Cardiac fibroblast (primary cell): ENCODE data around the gene TMCC3.

Source experiments
- DNase-seq, 2 donors: peaks; one replicate each; pipeline versions ENCODE4 v3.0.0 to v3.0.0-alpha.2; 2010; ENCODE audit warnings: low read depth in 2 of 2
- H3K4me3 ChIP-seq, 2 donors: replicated peaks in 1 of 2; 1 replicate in 1 of 2; 2 replicates in 1 of 2; pipeline ENCODE4 v1.5.1; 2011; ENCODE audit warnings: low read depth in 2 of 2, low read length in 2 of 2, mild to moderate bottlenecking in 2 of 2, moderate library complexity in 1 of 2
- TF ChIP-seq, protein P1 (sequence below): IDR thresholded peaks from one replicate; pipeline ENCODE4 v1.5.1; 2011; ENCODE audit warnings: low read depth, mild to moderate bottlenecking, low read length, inconsistent platforms

Gene TMCC3

DNA sequence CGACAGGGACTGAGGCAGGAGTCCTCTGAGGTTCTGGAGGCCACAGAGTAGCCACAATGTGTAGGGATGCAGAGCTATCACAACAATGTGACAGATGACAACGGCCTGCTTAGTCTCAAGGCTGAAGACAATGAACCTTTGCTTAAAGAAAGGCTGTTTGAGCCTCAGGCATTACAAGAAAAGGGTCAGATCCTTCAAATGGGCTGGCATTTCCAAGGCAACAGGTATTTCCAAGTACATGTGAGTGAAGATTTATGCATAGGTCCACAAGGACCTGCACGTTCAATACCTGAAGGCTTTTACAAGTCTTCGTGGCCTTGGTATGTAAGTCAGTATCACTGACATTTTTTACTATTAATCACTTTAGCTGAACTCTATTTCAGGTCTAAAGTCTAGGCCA is 62.0 kb downstream of the TMCC3 start:
- H3K4me3 ChIP-seq, result no peak overlapping the region
- no peak for DNase-seq
- TF ChIP-seq, protein P1, sequence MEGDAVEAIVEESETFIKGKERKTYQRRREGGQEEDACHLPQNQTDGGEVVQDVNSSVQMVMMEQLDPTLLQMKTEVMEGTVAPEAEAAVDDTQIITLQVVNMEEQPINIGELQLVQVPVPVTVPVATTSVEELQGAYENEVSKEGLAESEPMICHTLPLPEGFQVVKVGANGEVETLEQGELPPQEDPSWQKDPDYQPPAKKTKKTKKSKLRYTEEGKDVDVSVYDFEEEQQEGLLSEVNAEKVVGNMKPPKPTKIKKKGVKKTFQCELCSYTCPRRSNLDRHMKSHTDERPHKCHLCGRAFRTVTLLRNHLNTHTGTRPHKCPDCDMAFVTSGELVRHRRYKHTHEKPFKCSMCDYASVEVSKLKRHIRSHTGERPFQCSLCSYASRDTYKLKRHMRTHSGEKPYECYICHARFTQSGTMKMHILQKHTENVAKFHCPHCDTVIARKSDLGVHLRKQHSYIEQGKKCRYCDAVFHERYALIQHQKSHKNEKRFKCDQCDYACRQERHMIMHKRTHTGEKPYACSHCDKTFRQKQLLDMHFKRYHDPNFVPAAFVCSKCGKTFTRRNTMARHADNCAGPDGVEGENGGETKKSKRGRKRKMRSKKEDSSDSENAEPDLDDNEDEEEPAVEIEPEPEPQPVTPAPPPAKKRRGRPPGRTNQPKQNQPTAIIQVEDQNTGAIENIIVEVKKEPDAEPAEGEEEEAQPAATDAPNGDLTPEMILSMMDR, result no peak

DNA sequence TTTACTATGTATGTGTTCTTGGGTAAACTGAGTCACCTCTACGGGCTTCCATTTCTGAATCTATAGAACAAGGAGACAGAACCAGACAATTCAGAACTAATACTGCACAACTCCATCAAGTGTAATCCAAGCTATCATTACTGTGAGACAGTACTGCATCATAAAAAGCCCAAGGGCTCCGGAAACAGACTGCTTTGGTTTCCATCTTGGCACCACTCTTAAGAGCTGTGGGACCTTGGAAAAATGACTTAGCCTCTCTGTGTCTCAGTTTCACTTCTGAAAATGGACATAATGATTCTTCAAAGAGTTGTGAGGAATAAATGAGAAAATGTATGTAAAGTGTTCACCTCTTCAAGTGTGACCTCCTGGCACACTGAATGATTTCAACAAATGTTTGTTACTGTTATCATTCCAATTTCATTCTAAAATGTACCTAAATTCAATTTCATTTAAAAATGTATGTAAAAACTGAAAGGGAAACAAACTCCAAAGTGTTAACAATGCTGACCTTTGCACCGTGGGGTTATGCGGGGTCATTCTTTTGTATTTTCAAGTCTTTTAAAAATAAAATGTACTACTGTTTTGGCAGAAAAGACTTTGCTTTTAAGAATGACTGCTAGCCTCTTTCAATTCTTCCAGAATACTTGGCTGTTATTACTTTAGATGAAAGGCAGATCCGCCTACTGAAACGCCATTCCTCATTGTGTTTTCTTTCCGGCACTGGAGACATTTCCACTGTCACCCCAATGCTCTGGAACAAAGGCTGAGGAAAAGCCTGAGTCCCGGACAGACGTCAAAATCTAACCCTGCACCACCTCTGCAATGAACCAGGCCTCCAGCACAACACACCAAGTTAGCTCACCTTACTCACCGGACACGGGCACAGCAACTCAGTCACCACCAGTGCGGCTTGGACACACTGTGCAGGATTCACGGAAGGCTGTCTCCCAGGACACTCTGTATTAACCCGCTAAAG is 62.8 kb downstream of the TMCC3 start:
- DNase-seq, result no peak
- TF ChIP-seq, protein P1, result no peak

DNA sequence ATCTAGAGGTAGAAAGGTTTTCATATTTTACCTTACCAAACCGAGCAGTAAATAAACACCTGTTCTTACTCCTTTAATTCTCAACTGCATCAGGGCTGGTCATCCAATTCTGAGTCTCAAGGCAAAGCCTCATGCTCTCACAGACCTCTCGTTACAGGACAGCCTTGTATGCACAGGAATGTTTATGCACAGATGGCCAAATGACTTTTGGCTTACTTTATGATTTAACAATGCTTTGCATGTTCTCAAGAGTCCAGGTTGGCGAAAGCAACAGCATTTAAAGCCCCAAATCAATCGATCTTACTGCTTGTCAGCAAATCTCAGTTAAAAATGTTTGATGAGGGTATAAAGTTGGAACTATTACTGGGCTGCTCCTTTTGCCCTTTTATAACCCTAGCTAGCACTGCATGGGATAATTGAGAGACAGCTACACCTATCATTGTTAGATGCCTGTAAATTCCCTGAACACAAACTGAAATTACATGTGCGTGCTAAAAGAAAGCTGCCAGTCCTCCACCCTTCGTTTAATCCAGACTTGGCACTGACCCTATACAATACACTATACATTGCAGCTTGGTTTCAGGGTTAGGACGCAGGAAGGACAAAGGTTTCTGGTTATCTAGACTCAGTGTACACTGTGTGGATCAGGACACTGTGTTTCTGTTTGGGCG is 63.6 kb downstream of the TMCC3 start:
- DNase-seq, result peak; percentile 31 to 36
- TF ChIP-seq, protein P1, result no peak
- H3K4me3 ChIP-seq, result no peak overlapping the region

More for the DNA sequence above, 62.8 kb downstream of the TMCC3 start:
- no peak overlapping the region for H3K4me3 ChIP-seq

GRCh38 chr12:94585626-94586025 is 64.7 kb downstream of the TMCC3 start:
- no peak overlapping the region for H3K4me3 ChIP-seq
- DNase-seq, result no peak
- TF ChIP-seq, protein P1, result no peak

GRCh38 chr12:94584377-94584776 is 66.0 kb downstream of the TMCC3 start:
- no peak for DNase-seq
- no peak overlapping the region for H3K4me3 ChIP-seq
- TF ChIP-seq, protein P1, result no peak

- TF ChIP-seq, protein P1, result no peak
- no peak for DNase-seq
- no peak overlapping the region for H3K4me3 ChIP-seq
Measured at GRCh38 chr12:94582591-94582990, 67.8 kb downstream of the TMCC3 start.
